WTC11 (cell line): ENCODE measurements around the gene BCO2. TPM values are rescaled to one million over a fixed set of nuclear protein-coding genes. Genes with fewer than 3 reads are reported as not detected.

Experiments used
- ATAC-seq: fragments of 200-7000 bp; cut with Tn5 transposase; 2 replicates; pipeline ENCODE4 v1.10.0; 2021; ENCODE audit warnings: mild to moderate bottlenecking, moderate library complexity
- CTCF ChIA-PET: fragments of 300-600 bp; sonication (Branson Sonifier 250); formaldehyde crosslinking; loops from one replicate; lab custom pipeline; 2021; ENCODE audit warnings: antibody characterized with exemption; lab: Charles Lee
- POLR2A ChIA-PET: fragments of 350-600 bp; sonication (Branson Sonifier 250); formaldehyde crosslinking; loops from one replicate; lab custom pipeline; 2021; ENCODE audit warnings: antibody characterized with exemption; lab: Charles Lee
- DNase-seq: peaks from one replicate; pipeline ENCODE4 v3.0.0; 2021; ENCODE audit warnings: low spot score
- H3K27ac Mint-ChIP-seq: 2 replicates; pipeline ENCODE4 v1.8.0; 2021; ENCODE audit warnings: mixed read lengths
- H3K27me3 Mint-ChIP-seq: 2 replicates; pipeline ENCODE4 v1.8.0; 2021; ENCODE audit warnings: low read depth, mild to moderate bottlenecking, moderate library complexity, mixed read lengths
- H3K36me3 Mint-ChIP-seq: 2 replicates; pipeline ENCODE4 v1.8.0; 2021; ENCODE audit warnings: mixed read lengths
- H3K4me1 Mint-ChIP-seq: 2 replicates; pipeline ENCODE4 v1.8.0; 2022; ENCODE audit warnings: mixed read lengths
- H3K4me3 Mint-ChIP-seq: 2 replicates; pipeline ENCODE4 v1.8.0; 2021; ENCODE audit warnings: mild to moderate bottlenecking, moderate library complexity, mixed read lengths
- H3K9me3 Mint-ChIP-seq: 2 replicates; pipeline ENCODE4 v1.8.0; 2021; ENCODE audit warnings: mixed read lengths
- ATF1 ChIP-seq: sonication (generic); formaldehyde crosslinking; IDR thresholded peaks from 2 replicates; pipeline ENCODE4 v1.8.1; 2023; ENCODE audit warnings: mild to moderate bottlenecking, moderate library complexity, missing genetic modification reagents
- ATF2 ChIP-seq: sonication (generic); formaldehyde crosslinking; IDR thresholded peaks from 2 replicates; pipeline ENCODE4 v1.8.1; 2022; ENCODE audit warnings: low read depth, missing genetic modification reagents, borderline replicate concordance
- CREB1 ChIP-seq: sonication (generic); formaldehyde crosslinking; IDR thresholded peaks from 2 replicates; pipeline ENCODE4 v1.8.0; 2023; ENCODE audit warnings: mild to moderate bottlenecking, missing genetic modification reagents
- CTCF ChIP-seq: fragments of 200-600 bp; IDR thresholded peaks from 2 replicates; pipeline ENCODE4 v1.8.0; 2022; ENCODE audit warnings: antibody characterized with exemption
- E2F1 ChIP-seq: sonication (generic); formaldehyde crosslinking; IDR thresholded peaks from 2 replicates; pipeline ENCODE4 v1.8.0; 2022; ENCODE audit warnings: mild to moderate bottlenecking, missing genetic modification reagents
- E2F4 ChIP-seq: sonication (generic); formaldehyde crosslinking; IDR thresholded peaks from 2 replicates; pipeline ENCODE4 v1.8.1; 2022; ENCODE audit warnings: low read depth, mild to moderate bottlenecking, moderate library complexity, missing genetic modification reagents, borderline replicate concordance
- EMX1 ChIP-seq: fragments of 250-450 bp; sonication (Bioruptor Pico); IDR thresholded peaks from 2 replicates; pipeline ENCODE4 v1.8.0; 2021; ENCODE audit warnings: mild to moderate bottlenecking
- ESRRA ChIP-seq: sonication (generic); formaldehyde crosslinking; IDR thresholded peaks from 2 replicates; pipeline ENCODE4 v1.8.1; 2022; ENCODE audit warnings: mild to moderate bottlenecking, missing genetic modification reagents, borderline replicate concordance
- FOXK1 ChIP-seq: sonication (generic); formaldehyde crosslinking; IDR thresholded peaks from 2 replicates; pipeline ENCODE4 v1.8.0; 2022; ENCODE audit warnings: mild to moderate bottlenecking, moderate library complexity, missing genetic modification reagents
- GABPB1 ChIP-seq: sonication (generic); formaldehyde crosslinking; IDR thresholded peaks from 2 replicates; pipeline ENCODE4 v1.8.1; 2023; ENCODE audit warnings: mild to moderate bottlenecking, missing genetic modification reagents
- GRHL2 ChIP-seq: fragments of 250-450 bp; sonication (Bioruptor Pico); IDR thresholded peaks from 2 replicates; pipeline ENCODE4 v1.8.0; 2022; ENCODE audit warnings: mild to moderate bottlenecking, moderate library complexity; ENCODE audit not compliant: insufficient replicate concordance, severe bottlenecking
- GTF2I ChIP-seq: fragments of 250-450 bp; sonication (Bioruptor Pico); conservative IDR thresholded peaks from 2 replicates; pipeline ENCODE4 v1.4.0; 2021; ENCODE audit warnings: mild to moderate bottlenecking
- JAZF1 ChIP-seq: fragments of 250-450 bp; sonication (Bioruptor Pico); IDR thresholded peaks from 2 replicates; pipeline ENCODE4 v1.9.0; 2021; ENCODE audit warnings: moderate library complexity, mild to moderate bottlenecking, inconsistent platforms
- MXD4 ChIP-seq: fragments of 250-450 bp; sonication (Bioruptor Pico); IDR thresholded peaks from 2 replicates; pipeline ENCODE4 v1.8.0; 2021; ENCODE audit warnings: mild to moderate bottlenecking, moderate library complexity, borderline replicate concordance
- NFATC4 ChIP-seq: fragments of 250-450 bp; sonication (Bioruptor Pico); IDR thresholded peaks from 2 replicates; pipeline ENCODE4 v1.9.0; 2021; ENCODE audit warnings: mild to moderate bottlenecking
- NR3C1 ChIP-seq: sonication (generic); formaldehyde crosslinking; conservative IDR thresholded peaks from 2 replicates; pipeline ENCODE4 v1.8.1; 2023; ENCODE audit warnings: low read depth, mild to moderate bottlenecking, missing genetic modification reagents
- PRRX2 ChIP-seq: fragments of 250-450 bp; sonication (Bioruptor Pico); IDR thresholded peaks from 2 replicates; pipeline ENCODE4 v1.8.0; 2021; ENCODE audit warnings: mild to moderate bottlenecking
- SMAD4 ChIP-seq: sonication (generic); formaldehyde crosslinking; IDR thresholded peaks from 2 replicates; pipeline ENCODE4 v1.8.0; 2022; ENCODE audit warnings: mild to moderate bottlenecking, missing genetic modification reagents
- ZBTB21 ChIP-seq: sonication (generic); formaldehyde crosslinking; IDR thresholded peaks from 2 replicates; pipeline ENCODE4 v1.8.1; 2023; ENCODE audit warnings: mild to moderate bottlenecking, missing genetic modification reagents, borderline replicate concordance
- ZNF263 ChIP-seq: sonication (generic); formaldehyde crosslinking; IDR thresholded peaks from 2 replicates; pipeline ENCODE4 v1.8.1; 2022; ENCODE audit warnings: low read depth, mild to moderate bottlenecking, moderate library complexity, missing genetic modification reagents
- ZNF317 ChIP-seq: sonication (generic); formaldehyde crosslinking; IDR thresholded peaks from 2 replicates; pipeline ENCODE4 v1.8.1; 2023; ENCODE audit warnings: low read depth, mild to moderate bottlenecking, moderate library complexity, missing genetic modification reagents, borderline replicate concordance
- ZNF396 ChIP-seq: fragments of 250-450 bp; sonication (Bioruptor Pico); IDR thresholded peaks from 2 replicates; pipeline ENCODE4 v1.8.0; 2021; ENCODE audit warnings: mild to moderate bottlenecking, moderate library complexity, borderline replicate concordance
- ZNF423 ChIP-seq: fragments of 250-450 bp; sonication (Bioruptor Pico); IDR thresholded peaks from 2 replicates; pipeline ENCODE4 v2.1.2; 2022; ENCODE audit warnings: mild to moderate bottlenecking, moderate library complexity
- ZNF425 ChIP-seq: fragments of 250-450 bp; sonication (Bioruptor Pico); conservative IDR thresholded peaks from 2 replicates; pipeline ENCODE4 v1.9.0; 2021; ENCODE audit warnings: mild to moderate bottlenecking
- total RNA-seq: library from RNA; stranded (reverse); gene quantifications from 3 replicates; pipeline ENCODE4 v1.2.3, GENCODE V29; 2021

BCO2 gene
- total RNA-seq, 1 experiment from 2014 or later, result 1.0 TPM

- TF ChIP-seq ZNF317 (CRISPR knock-in tag), result no peak
- no peak for TF ChIP-seq NR3C1 (CRISPR knock-in tag)
- no peak for TF ChIP-seq SMAD4
- no peak for TF ChIP-seq ZNF425 (CRISPR knock-in tag)
- TF ChIP-seq GRHL2 (CRISPR knock-in tag), result no peak
- no peak for TF ChIP-seq ZNF423 (CRISPR knock-in tag)
- no peak for TF ChIP-seq EMX1 (CRISPR knock-in tag)
- no peak for TF ChIP-seq NFATC4 (CRISPR knock-in tag)
These were observed 37.0 kb downstream of the BCO2 start (continued) for GRCh38 chr11:112212290-112212689.

GRCh38 chr11:112212710-112213109 is 37.4 kb downstream of the BCO2 start:
- Mint-ChIP-seq H3K36me3 (no peaks in the 10 kb centered on the region), H3K4me1 (no peaks in the 10 kb centered on the region), H3K9me3 (no peaks in the 10 kb centered on the region), H3K4me3 (no peak overlapping the region), H3K27me3 (peaks cover 16% of the 10 kb centered on the region), H3K27ac (no peak overlapping the region)
- ATAC-seq, result no peak
- TF ChIP-seq ATF2 (no peak), E2F1 (CRISPR knock-in tag) (no peak), CREB1 (CRISPR knock-in tag) (no peak), ZNF263 (CRISPR knock-in tag) (no peak), E2F4 (CRISPR knock-in tag) (no peak)
- ChIA-PET CTCF (interaction anchor here (1.1 kb wide), 1 partner anchor 68 kb away, joined by 3 read pairs; no protein-coding TSS in a partner anchor), POLR2A (no interaction called here)
- DNase-seq, result no peak

- CTCF ChIA-PET, result interaction anchor here (0.6 kb wide), 1 partner anchor 51 kb away, joined by 3 read pairs; no protein-coding TSS in a partner anchor
- no peak for ATAC-seq
- H3K4me1 Mint-ChIP-seq, result no peaks in the 10 kb centered on the region
- no peak overlapping the region for H3K27ac Mint-ChIP-seq
- TF ChIP-seq ATF1 (CRISPR knock-in tag), result no peak
- TF ChIP-seq GABPB1, result peak; percentile 33; the same call in 1 of the 2 replicates
- no peak for TF ChIP-seq JAZF1
- no peaks in the 10 kb centered on the region for H3K9me3 Mint-ChIP-seq
- no peak overlapping the region for H3K4me3 Mint-ChIP-seq
- H3K36me3 Mint-ChIP-seq, result no peaks in the 10 kb centered on the region
- no peak for DNase-seq
- H3K27me3 Mint-ChIP-seq, result peaks cover 16% of the 10 kb centered on the region
- POLR2A ChIA-PET, result no interaction called here
These were observed 38.4 kb downstream of the BCO2 start for GRCh38 chr11:112213753-112214152.

GRCh38 chr11:112215621-112216020 is 40.3 kb downstream of the BCO2 start:
- H3K4me3 Mint-ChIP-seq, result no peak overlapping the region
- ATAC-seq (no peak), DNase-seq (no peak)
- H3K4me1 Mint-ChIP-seq, result no peaks in the 10 kb centered on the region
- H3K27ac Mint-ChIP-seq, result no peak overlapping the region
- POLR2A ChIA-PET, result no interaction called here
- H3K36me3 Mint-ChIP-seq, result no peaks in the 10 kb centered on the region
- H3K27me3 Mint-ChIP-seq, result peaks cover 8% of the 10 kb centered on the region
- CTCF ChIA-PET, result interaction anchor here (0.9 to 1.3 kb wide), 2 partner anchors 65 to 239 kb away, joined by 3 to 7 read pairs; no protein-coding TSS in a partner anchor
- no peaks in the 10 kb centered on the region for H3K9me3 Mint-ChIP-seq
- TF ChIP-seq ZNF263 (CRISPR knock-in tag) (no peak), CREB1 (CRISPR knock-in tag) (no peak), ZBTB21 (CRISPR knock-in tag) (no peak), PRRX2 (CRISPR knock-in tag) (no peak), CTCF (no peak), MXD4 (CRISPR knock-in tag) (no peak), GTF2I (CRISPR knock-in tag) (no peak), FOXK1 (CRISPR knock-in tag) (no peak), ESRRA (CRISPR knock-in tag) (no peak), NFATC4 (CRISPR knock-in tag) (no peak), ZNF396 (CRISPR knock-in tag) (no peak)
